ENCODE data around the gene TANGO2. TPM values are rescaled to one million over a fixed set of nuclear protein-coding genes. Genes with fewer than 3 reads are reported as not detected.

Gene TANGO2
- total and polyA plus RNA-seq, 9 of the 15 experiments (the other 6 are each of a cell fraction or from before 2014, with no cell fraction given) = 15.5 to 94.9 (median 70.1) TPM

DNA sequence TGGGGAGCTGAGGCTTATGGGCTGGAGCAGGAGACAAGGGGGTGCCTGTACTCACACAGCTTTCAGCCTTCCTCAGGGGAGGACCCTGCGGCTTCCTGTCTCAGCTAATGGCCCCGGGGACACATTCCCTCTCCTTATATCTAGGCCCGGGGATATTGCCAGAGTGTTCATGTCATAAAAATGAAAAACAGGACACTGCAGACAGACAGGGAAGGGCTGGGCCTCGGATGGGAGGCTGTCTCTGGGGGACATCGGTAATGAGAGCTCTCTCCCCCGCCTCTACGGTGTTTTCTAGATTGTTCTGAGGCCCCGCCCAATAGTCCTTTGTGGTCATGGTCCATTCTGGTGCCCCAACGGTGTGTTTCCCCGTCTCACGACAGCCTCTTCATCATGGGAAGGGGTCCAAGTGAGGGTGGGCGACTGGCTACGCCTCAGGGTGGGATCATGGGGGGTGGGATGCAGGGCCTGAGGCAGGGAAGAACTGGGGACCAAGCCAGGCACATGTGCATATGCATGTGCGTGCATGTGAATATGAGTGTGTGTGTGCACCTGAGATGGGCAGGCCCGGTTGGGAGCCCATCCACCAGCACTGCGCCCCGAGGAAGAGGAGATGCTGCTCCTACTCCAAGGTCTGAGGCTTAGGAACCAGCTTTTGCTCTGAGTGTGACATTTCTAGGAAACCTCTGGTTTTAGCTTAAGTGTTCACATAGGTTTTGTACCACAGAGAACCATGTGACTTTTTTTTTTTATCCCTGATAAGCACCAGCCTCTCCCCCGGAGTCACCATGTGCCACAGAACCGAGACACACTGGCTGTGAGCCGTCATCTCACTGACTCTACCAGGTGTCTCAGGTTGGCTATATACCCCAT is 9.6 kb upstream of the TANGO2 start (continued):
- TF ChIP-seq NCOA6 (IDR thresholded peaks at IDR 0.05) = no peak
- 0 out of 2 replicates have a peak, but pooled peaks have one; percentile 32 for TF ChIP-seq JUND (IDR thresholded peaks at IDR 0.05; ENCODE audit: borderline replicate concordance, low read depth, low read length)
- peak; percentile 28; the same call in 1 of the 3 replicates for TF ChIP-seq JUND (tag; IDR thresholded peaks at IDR 0.05; ENCODE audit: borderline replicate concordance, low read depth, low read length)
- TF ChIP-seq ZNF239 (CRISPR knock-in tag; IDR thresholded peaks at IDR 0.05) = peak; percentile 34; the same call in 1 of the 2 replicates
- TF ChIP-seq TEAD1 (CRISPR knock-in tag; IDR thresholded peaks at IDR 0.05) = peak in 1 of 2 experiments; percentile 65; a peak in 2 of 4 replicates
- TF ChIP-seq ZNF23 (CRISPR knock-in tag; IDR thresholded peaks at IDR 0.05) = no peak
- TF ChIP-seq ETV5 (CRISPR knock-in tag; IDR thresholded peaks at IDR 0.05; ENCODE audit: low read depth) = no peak
- TF ChIP-seq, protein P1, sequence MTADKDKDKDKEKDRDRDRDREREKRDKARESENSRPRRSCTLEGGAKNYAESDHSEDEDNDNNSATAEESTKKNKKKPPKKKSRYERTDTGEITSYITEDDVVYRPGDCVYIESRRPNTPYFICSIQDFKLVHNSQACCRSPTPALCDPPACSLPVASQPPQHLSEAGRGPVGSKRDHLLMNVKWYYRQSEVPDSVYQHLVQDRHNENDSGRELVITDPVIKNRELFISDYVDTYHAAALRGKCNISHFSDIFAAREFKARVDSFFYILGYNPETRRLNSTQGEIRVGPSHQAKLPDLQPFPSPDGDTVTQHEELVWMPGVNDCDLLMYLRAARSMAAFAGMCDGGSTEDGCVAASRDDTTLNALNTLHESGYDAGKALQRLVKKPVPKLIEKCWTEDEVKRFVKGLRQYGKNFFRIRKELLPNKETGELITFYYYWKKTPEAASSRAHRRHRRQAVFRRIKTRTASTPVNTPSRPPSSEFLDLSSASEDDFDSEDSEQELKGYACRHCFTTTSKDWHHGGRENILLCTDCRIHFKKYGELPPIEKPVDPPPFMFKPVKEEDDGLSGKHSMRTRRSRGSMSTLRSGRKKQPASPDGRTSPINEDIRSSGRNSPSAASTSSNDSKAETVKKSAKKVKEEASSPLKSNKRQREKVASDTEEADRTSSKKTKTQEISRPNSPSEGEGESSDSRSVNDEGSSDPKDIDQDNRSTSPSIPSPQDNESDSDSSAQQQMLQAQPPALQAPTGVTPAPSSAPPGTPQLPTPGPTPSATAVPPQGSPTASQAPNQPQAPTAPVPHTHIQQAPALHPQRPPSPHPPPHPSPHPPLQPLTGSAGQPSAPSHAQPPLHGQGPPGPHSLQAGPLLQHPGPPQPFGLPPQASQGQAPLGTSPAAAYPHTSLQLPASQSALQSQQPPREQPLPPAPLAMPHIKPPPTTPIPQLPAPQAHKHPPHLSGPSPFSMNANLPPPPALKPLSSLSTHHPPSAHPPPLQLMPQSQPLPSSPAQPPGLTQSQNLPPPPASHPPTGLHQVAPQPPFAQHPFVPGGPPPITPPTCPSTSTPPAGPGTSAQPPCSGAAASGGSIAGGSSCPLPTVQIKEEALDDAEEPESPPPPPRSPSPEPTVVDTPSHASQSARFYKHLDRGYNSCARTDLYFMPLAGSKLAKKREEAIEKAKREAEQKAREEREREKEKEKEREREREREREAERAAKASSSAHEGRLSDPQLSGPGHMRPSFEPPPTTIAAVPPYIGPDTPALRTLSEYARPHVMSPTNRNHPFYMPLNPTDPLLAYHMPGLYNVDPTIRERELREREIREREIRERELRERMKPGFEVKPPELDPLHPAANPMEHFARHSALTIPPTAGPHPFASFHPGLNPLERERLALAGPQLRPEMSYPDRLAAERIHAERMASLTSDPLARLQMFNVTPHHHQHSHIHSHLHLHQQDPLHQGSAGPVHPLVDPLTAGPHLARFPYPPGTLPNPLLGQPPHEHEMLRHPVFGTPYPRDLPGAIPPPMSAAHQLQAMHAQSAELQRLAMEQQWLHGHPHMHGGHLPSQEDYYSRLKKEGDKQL (CRISPR knock-in tag; IDR thresholded peaks at IDR 0.05; ENCODE audit: borderline replicate concordance) = no peak
- no peak for TF ChIP-seq TOE1 (IDR thresholded peaks at IDR 0.05; ENCODE audit: borderline replicate concordance)
- TF ChIP-seq TOE1 (CRISPR knock-in tag; IDR thresholded peaks at IDR 0.05; ENCODE audit: borderline replicate concordance, low read depth) = no peak
- no peak for TF ChIP-seq ESRRA (IDR thresholded peaks at IDR 0.05; ENCODE audit: borderline replicate concordance, low read depth)
- TF ChIP-seq ZFP1 (CRISPR knock-in tag; IDR thresholded peaks at IDR 0.05) = 0 out of 2 replicates have a peak, but pooled peaks have one; percentile 28
- TF ChIP-seq KDM2B (CRISPR knock-in tag; IDR thresholded peaks at IDR 0.05) = 0 out of 2 replicates have a peak, but pooled peaks have one; percentile 43
- TF ChIP-seq CBX5 (IDR thresholded peaks at IDR 0.05; ENCODE audit: borderline replicate concordance, low read depth) = no peak
- TF ChIP-seq ZNF668 (CRISPR knock-in tag; IDR thresholded peaks at IDR 0.05) = peak; percentile 75; the same call in 1 of the 2 replicates
- no peak for TF ChIP-seq LARP7 (IDR thresholded peaks at IDR 0.05)
- TF ChIP-seq SLC30A9 (CRISPR knock-in tag; IDR thresholded peaks at IDR 0.05) = no peak
- TF ChIP-seq ZNF586 (CRISPR knock-in tag; conservative IDR thresholded peaks at IDR 0.05) = peak; percentile 6; the same call in 1 of the 2 replicates
- no peak for TF ChIP-seq ZNF408 (CRISPR knock-in tag; IDR thresholded peaks at IDR 0.05; ENCODE audit: low read depth)
- TF ChIP-seq, protein P2, sequence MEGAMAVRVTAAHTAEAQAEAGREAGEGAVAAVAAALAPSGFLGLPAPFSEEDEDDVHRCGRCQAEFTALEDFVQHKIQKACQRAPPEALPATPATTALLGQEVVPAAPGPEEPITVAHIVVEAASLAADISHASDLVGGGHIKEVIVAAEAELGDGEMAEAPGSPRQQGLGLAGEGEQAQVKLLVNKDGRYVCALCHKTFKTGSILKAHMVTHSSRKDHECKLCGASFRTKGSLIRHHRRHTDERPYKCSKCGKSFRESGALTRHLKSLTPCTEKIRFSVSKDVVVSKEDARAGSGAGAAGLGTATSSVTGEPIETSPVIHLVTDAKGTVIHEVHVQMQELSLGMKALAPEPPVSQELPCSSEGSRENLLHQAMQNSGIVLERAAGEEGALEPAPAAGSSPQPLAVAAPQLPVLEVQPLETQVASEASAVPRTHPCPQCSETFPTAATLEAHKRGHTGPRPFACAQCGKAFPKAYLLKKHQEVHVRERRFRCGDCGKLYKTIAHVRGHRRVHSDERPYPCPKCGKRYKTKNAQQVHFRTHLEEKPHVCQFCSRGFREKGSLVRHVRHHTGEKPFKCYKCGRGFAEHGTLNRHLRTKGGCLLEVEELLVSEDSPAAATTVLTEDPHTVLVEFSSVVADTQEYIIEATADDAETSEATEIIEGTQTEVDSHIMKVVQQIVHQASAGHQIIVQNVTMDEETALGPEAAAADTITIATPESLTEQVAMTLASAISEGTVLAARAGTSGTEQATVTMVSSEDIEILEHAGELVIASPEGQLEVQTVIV (CRISPR knock-in tag; IDR thresholded peaks at IDR 0.05; ENCODE audit: borderline replicate concordance) = no peak
- no peak for TF ChIP-seq ILK (tag; IDR thresholded peaks at IDR 0.05; ENCODE audit: borderline replicate concordance, low read depth)

Data from K562 (cell line).